IMR-90 (cell line): ENCODE data around the gene KCNIP1. TPM values are rescaled to one million over a fixed set of nuclear protein-coding genes. Genes with fewer than 3 reads are reported as not detected.

Experiments used
- ATAC-seq: fragments of 200-7000 bp; cut with Tn5 transposase; 2 replicates; pipeline ENCODE4 v1.9.1; 2020; ENCODE audit warnings: low read depth, mild to moderate bottlenecking, moderate library complexity
- BruUV-seq: library from RNA; stranded (reverse); fragments of 400-500 nt; replicated peaks from 2 replicates; lab custom pipeline; 2021; lab: Mats Ljungman, UMichigan
- CTCF ChIA-PET: fragments of 300-600 bp; formaldehyde crosslinking; extraction: SDS; loops from one replicate; lab custom pipeline; 2021; ENCODE audit warnings: antibody characterized with exemption; lab: Yijun Ruan, JAX
- POLR2A ChIA-PET: fragments of 300-600 bp; sonication (Branson Sonifier 250); formaldehyde crosslinking; loops from one replicate; lab custom pipeline; 2022; ENCODE audit warnings: antibody characterized with exemption; ENCODE audit not compliant: unreplicated experiment; lab: Charles Lee
- DNase-seq: peaks from one replicate; pipeline ENCODE4 v3.0.0; 2013
- H2AFZ ChIP-seq: replicated peaks from 2 replicates; pipeline ENCODE3; 2013; ENCODE audit warnings: low read length, mild to moderate bottlenecking; ENCODE audit not compliant: poor library complexity
- H2AK5ac ChIP-seq: 2 replicates; pipeline ENCODE4 v1.6.1; 2013; ENCODE audit warnings: low read depth, low read length, inconsistent platforms
- H2AK9ac ChIP-seq: replicated peaks from 2 replicates; pipeline ENCODE3; 2013; ENCODE audit warnings: mild to moderate bottlenecking, low read depth, low read length, moderate library complexity; ENCODE audit not compliant: poor library complexity
- H2BK120ac ChIP-seq: 2 replicates; pipeline ENCODE4 v1.6.1; 2013; ENCODE audit warnings: low read depth, low read length, inconsistent platforms
- H2BK15ac ChIP-seq: 3 replicates; pipeline ENCODE4 v1.6.1; 2013; ENCODE audit warnings: low read depth, low read length, inconsistent platforms
- H2BK20ac ChIP-seq: 2 replicates; pipeline ENCODE4 v1.6.1; 2013; ENCODE audit warnings: low read depth, mild to moderate bottlenecking, inconsistent platforms, low read length, moderate library complexity
- H2BK5ac ChIP-seq: 2 replicates; pipeline ENCODE4 v1.6.1; 2013; ENCODE audit warnings: mild to moderate bottlenecking, low read depth, low read length, inconsistent platforms; ENCODE audit not compliant: poor library complexity, severe bottlenecking
- H3K14ac ChIP-seq: replicated peaks from 2 replicates; pipeline ENCODE4 v1.6.1; 2013; ENCODE audit warnings: low read depth, low read length, inconsistent platforms
- H3K18ac ChIP-seq: 2 replicates; pipeline ENCODE4 v1.6.1; 2013; ENCODE audit warnings: low read depth, low read length, control low read depth
- H3K23ac ChIP-seq: 2 replicates; pipeline ENCODE4 v1.6.1; 2013; ENCODE audit warnings: low read depth, low read length, inconsistent platforms
- H3K27ac ChIP-seq: 2 replicates; pipeline ENCODE4 v1.5.1; 2013; ENCODE audit warnings: mild to moderate bottlenecking, control low read depth, low read length; ENCODE audit not compliant: insufficient read depth
- H3K27me3 ChIP-seq: 2 replicates; pipeline ENCODE4 v1.6.1; 2013; ENCODE audit warnings: low read length; ENCODE audit not compliant: control insufficient read depth, insufficient read depth
- H3K36me3 ChIP-seq: 2 replicates; pipeline ENCODE4 v1.6.1; 2013; ENCODE audit warnings: low read length, mixed read lengths; ENCODE audit not compliant: control insufficient read depth, insufficient read depth
- H3K4ac ChIP-seq: 2 replicates; pipeline ENCODE4 v1.6.1; 2013; ENCODE audit warnings: low read depth, low read length, inconsistent platforms
- H3K4me1 ChIP-seq: 2 replicates; pipeline ENCODE4 v1.6.1; 2013; ENCODE audit warnings: low read length, mixed read lengths; ENCODE audit not compliant: control insufficient read depth, insufficient read depth
- H3K4me2 ChIP-seq: 2 replicates; pipeline ENCODE4 v1.6.1; 2013; ENCODE audit warnings: low read depth, mild to moderate bottlenecking, control low read depth, low read length, moderate library complexity
- H3K4me3 ChIP-seq: 2 replicates; pipeline ENCODE4 v1.5.1; 2013; ENCODE audit warnings: low read depth, mild to moderate bottlenecking, control low read depth, low read length, moderate library complexity; ENCODE audit not compliant: insufficient read depth
- H3K56ac ChIP-seq: 2 replicates; pipeline ENCODE4 v1.6.1; 2013; ENCODE audit warnings: low read length, inconsistent platforms; ENCODE audit not compliant: insufficient read depth; ENCODE audit errors: extremely low read depth
- H3K79me1 ChIP-seq, 2 experiments: 2 replicates each; pipeline ENCODE4 v1.6.1; 2013; ENCODE audit warnings: low read length in 2 of 2, inconsistent platforms in 1 of 2, low read depth in 1 of 2
- H3K9ac ChIP-seq: 2 replicates; pipeline ENCODE4 v1.6.1; 2013; ENCODE audit warnings: low read depth, low read length, control low read depth
- H3K9me1 ChIP-seq: 2 replicates; pipeline ENCODE4 v1.6.1; 2013; ENCODE audit warnings: low read length, inconsistent platforms; ENCODE audit not compliant: insufficient read depth
- H3K9me3 ChIP-seq: 2 replicates; pipeline ENCODE4 v1.6.1; 2013; ENCODE audit warnings: low read length; ENCODE audit not compliant: control insufficient read depth, insufficient read depth
- H4K20me1 ChIP-seq: 2 replicates; pipeline ENCODE4 v1.6.1; 2013; ENCODE audit warnings: low read length, inconsistent platforms; ENCODE audit not compliant: insufficient read depth
- H4K5ac ChIP-seq: 2 replicates; pipeline ENCODE4 v1.6.1; 2013; ENCODE audit warnings: mild to moderate bottlenecking, low read depth, low read length, control low read depth
- H4K8ac ChIP-seq, 2 experiments: 2 replicates each; pipeline ENCODE4 v1.6.1; 2013; ENCODE audit warnings: low read depth in 2 of 2, low read length in 2 of 2, control low read depth in 1 of 2, inconsistent platforms in 1 of 2
- H4K91ac ChIP-seq: 2 replicates; pipeline ENCODE4 v1.6.1; 2013; ENCODE audit warnings: low read depth, low read length, inconsistent platforms; ENCODE audit not compliant: insufficient read depth
- BHLHE40 ChIP-seq: fragments of 150-350 bp; IDR thresholded peaks from 2 replicates; pipeline ENCODE4 v1.6.1; 2016; ENCODE audit warnings: mild to moderate bottlenecking, low read depth, low read length
- CEBPB ChIP-seq: IDR thresholded peaks from 2 replicates; pipeline ENCODE4 v1.6.1; 2012; ENCODE audit warnings: low read depth, low read length, improper control_type of control experiment
- CHD1 ChIP-seq: IDR thresholded peaks from 2 replicates; pipeline ENCODE4 v1.6.1; 2012; ENCODE audit warnings: low read depth, low read length, improper control_type of control experiment
- CTCF ChIP-seq: conservative IDR thresholded peaks from 2 replicates; pipeline ENCODE4 v1.5.1; 2012; ENCODE audit warnings: mild to moderate bottlenecking, low read depth, low read length, improper control_type of control experiment
- ELK1 ChIP-seq: fragments of 150-350 bp; IDR thresholded peaks from 2 replicates; pipeline ENCODE4 v1.6.1; 2016; ENCODE audit warnings: low read depth, mild to moderate bottlenecking, low read length, moderate library complexity, borderline replicate concordance
- FOS ChIP-seq: fragments of 150-350 bp; IDR thresholded peaks from 2 replicates; pipeline ENCODE4 v1.6.1; 2016; ENCODE audit warnings: low read depth, low read length
- MAFK ChIP-seq: IDR thresholded peaks from 2 replicates; pipeline ENCODE4 v1.6.1; 2012; ENCODE audit warnings: low read depth, low read length, improper control_type of control experiment
- MAZ ChIP-seq: IDR thresholded peaks from 2 replicates; pipeline ENCODE4 v1.6.1; 2012; ENCODE audit warnings: low read depth, mild to moderate bottlenecking, low read length, improper control_type of control experiment, moderate library complexity, borderline replicate concordance
- MXI1 ChIP-seq: IDR thresholded peaks from 2 replicates; pipeline ENCODE4 v1.6.1; 2012; ENCODE audit warnings: low read depth, mild to moderate bottlenecking, low read length, moderate library complexity, borderline replicate concordance
- NFE2L2 ChIP-seq: fragments of 150-350 bp; IDR thresholded peaks from 2 replicates; pipeline ENCODE4 v1.6.1; 2016; ENCODE audit warnings: low read depth, mild to moderate bottlenecking, low read length
- POLR2A ChIP-seq: IDR thresholded peaks from 2 replicates; pipeline ENCODE4 v1.6.1; 2012; ENCODE audit warnings: mild to moderate bottlenecking, low read depth, low read length
- RCOR1 ChIP-seq: IDR thresholded peaks from 2 replicates; pipeline ENCODE4 v1.6.1; 2012; ENCODE audit warnings: mild to moderate bottlenecking, low read length, improper control_type of control experiment; ENCODE audit not compliant: insufficient replicate concordance
- RFX5 ChIP-seq: IDR thresholded peaks from 2 replicates; pipeline ENCODE4 v1.8.0; 2012; ENCODE audit warnings: low read depth, mild to moderate bottlenecking, low read length, moderate library complexity
- USF2 ChIP-seq: fragments of 150-350 bp; IDR thresholded peaks from 2 replicates; pipeline ENCODE4 v1.6.1; 2017; ENCODE audit warnings: mild to moderate bottlenecking, antibody characterized with exemption, low read length, low read depth
- WGBS, 2 experiments: methylation state at CpG; one replicate each; pipeline versions ENCODE4 v1.1.5 to v1.1.7; 2013; ENCODE audit warnings: missing lambda C conversion rate in 2 of 2; ENCODE audit not compliant: insufficient read length in 1 of 2; ENCODE audit errors: extremely low coverage in 2 of 2; 5-methylcytosine and 5-hydroxymethylcytosine counted together
- dilution Hi-C: fragments of 300-500 bp; cut with HindIII; formaldehyde crosslinking; loops from one replicate; pipeline ENCODE4 v1.14.3; 2018; ENCODE audit warnings: low sequenced_read_pairs; ENCODE audit not compliant: unreplicated experiment
- in situ Hi-C: fragments of 300-500 bp; cut with MboI; formaldehyde crosslinking; loops from 3 replicates; pipeline ENCODE4 v1.14.3; 2019; ENCODE audit warnings: low sequenced_read_pairs, inconsistent platforms, mixed read lengths
- intact Hi-C: fragments of 100-400 bp; cut with micrococcal nuclease; formaldehyde crosslinking; loops from 2 replicates; pipeline ENCODE4 v1.10.0; 2022
- polyA plus RNA-seq, 3 experiments: library from polyadenylated mRNA; depleted of rRNA; stranded (reverse); fragments of >200 nt; gene quantifications; 2 replicates each; pipeline ENCODE4 v1.2.3, GENCODE V29; 2012; ENCODE audit warnings: low replicate concordance in 1 of 3
- total RNA-seq: library from RNA; depleted of rRNA; stranded (reverse); fragments of >200 nt; gene quantifications from 2 replicates; pipeline ENCODE4 v1.2.3, GENCODE V29; 2012

The KCNIP1 gene
- total and polyA plus RNA-seq, 2 of the 4 experiments (the other 2 are of a cell fraction), result not detected

GRCh38 chr5:170533383-170533782 is 29.6 kb downstream of the KCNIP1 start:
- H2BK15ac ChIP-seq, result no peak overlapping the region
- ATAC-seq (no peak), DNase-seq (no peak)
- no peak overlapping the region for H3K4me3 ChIP-seq
- intact Hi-C loops, result no loop called here
- no peak overlapping the region for H2AFZ ChIP-seq
- no peak overlapping the region for H4K5ac ChIP-seq
- in situ Hi-C loops, result no loop called here
- ChIA-PET POLR2A (no interaction called here), CTCF (no interaction called here)
- H3K36me3 ChIP-seq, result no peaks in the 10 kb centered on the region
- no peaks in the 10 kb centered on the region for H4K20me1 ChIP-seq
- WGBS, 2 experiments, result 67% methylated on average over 3 of the region's 5 CpGs; no CpG with 5 or more reads in 1 of the 2 experiments
- no peak overlapping the region for H2AK9ac ChIP-seq
- H4K8ac ChIP-seq, result no peak overlapping the region
- no peak overlapping the region for H3K4ac ChIP-seq
- H2AK5ac ChIP-seq, result no peak overlapping the region
- no peaks in the 10 kb centered on the region for H3K4me1 ChIP-seq
- no peak overlapping the region for H3K14ac ChIP-seq
- no peak for TF ChIP-seq RFX5
- TF ChIP-seq MAZ, result no peak
- no peak for TF ChIP-seq MAFK
- no peak for TF ChIP-seq USF2
- TF ChIP-seq CEBPB, result no peak
- no peak for TF ChIP-seq FOS
- no peak for TF ChIP-seq RCOR1
- no peak for TF ChIP-seq MXI1
- no peak for TF ChIP-seq CTCF
- no peak for TF ChIP-seq BHLHE40
- no peak for TF ChIP-seq CHD1
- no peak for TF ChIP-seq NFE2L2
- no peak for TF ChIP-seq ELK1
- no peak for TF ChIP-seq POLR2A
- H2BK20ac ChIP-seq, result no peak overlapping the region
- H2BK5ac ChIP-seq, result no peak overlapping the region
- H3K4me2 ChIP-seq, result no peak overlapping the region
- H4K91ac ChIP-seq, result no peak overlapping the region
- H3K56ac ChIP-seq, result no peak overlapping the region
- H3K27ac ChIP-seq, result no peak overlapping the region
- dilution Hi-C loops, result no loop called here
- H3K9me3 ChIP-seq, result no peaks in the 10 kb centered on the region
- BruUV-seq, result no TSS peak
- no peaks in the 10 kb centered on the region for H3K79me1 ChIP-seq
- H3K27me3 ChIP-seq, result no peaks in the 10 kb centered on the region; the same call in 1 of the 2 replicates
- H3K9ac ChIP-seq, result no peak overlapping the region
- no peak overlapping the region for H3K23ac ChIP-seq
- H3K9me1 ChIP-seq, result no peaks in the 10 kb centered on the region
- no peak overlapping the region for H2BK120ac ChIP-seq
- no peak overlapping the region for H3K18ac ChIP-seq
